ENCODE data around the gene CDC42SE2. TPM values are rescaled to one million over a fixed set of nuclear protein-coding genes. Genes with fewer than 3 reads are reported as not detected.

Gene CDC42SE2
- total RNA-seq, 1 experiment from 2014 or later, result 22.5 TPM

- ChIA-PET POLR2A (interaction anchor here (0.6 kb wide), 1 partner anchor 79 kb away, joined by 6 read pairs; no protein-coding TSS in a partner anchor), CTCF (no interaction called here)
- no peaks in the 10 kb centered on the region for H3K4me1 Mint-ChIP-seq
- ATAC-seq, result no peak
- no peak overlapping the region for H3K4me3 Mint-ChIP-seq
- TF ChIP-seq NFYB (CRISPR knock-in tag; conservative IDR thresholded peaks at IDR 0.05; ENCODE audit: low read depth) (no peak), AR (CRISPR knock-in tag; IDR thresholded peaks at IDR 0.05) (no peak), PRDM15 (CRISPR knock-in tag; IDR thresholded peaks at IDR 0.05) (no peak), ZNF281 (CRISPR knock-in tag; IDR thresholded peaks at IDR 0.05) (no peak), ATF2 (CRISPR knock-in tag; IDR thresholded peaks at IDR 0.05; ENCODE audit: borderline replicate concordance, low read depth) (no peak), NR1H2 (CRISPR knock-in tag; IDR thresholded peaks at IDR 0.05) (no peak), MXD4 (CRISPR knock-in tag; IDR thresholded peaks at IDR 0.05; ENCODE audit: borderline replicate concordance) (no peak), TCF7 (CRISPR knock-in tag; IDR thresholded peaks at IDR 0.05; ENCODE audit: low read depth) (no peak), TP53 (CRISPR knock-in tag; IDR thresholded peaks at IDR 0.05) (no peak), CREB1 (CRISPR knock-in tag; IDR thresholded peaks at IDR 0.05) (no peak), ARID4B (CRISPR knock-in tag; IDR thresholded peaks at IDR 0.05; ENCODE audit: borderline replicate concordance) (no peak), OVOL2 (CRISPR knock-in tag; IDR thresholded peaks at IDR 0.05; ENCODE audit: borderline replicate concordance) (no peak)
- no peak overlapping the region for H3K27ac Mint-ChIP-seq
- no peak for DNase-seq (ENCODE audit: low spot score)
- H3K27me3 Mint-ChIP-seq (ENCODE audit: low read depth), result no peaks in the 10 kb centered on the region
- H3K36me3 Mint-ChIP-seq, result peaks cover 3% of the 10 kb centered on the region; the same call in 1 of the 2 replicates
- peaks cover 13% of the 10 kb centered on the region; the same call in 1 of the 2 replicates for H3K9me3 Mint-ChIP-seq
Observed at GRCh38 chr5:131246504-131246903, 17.3 kb upstream of the CDC42SE2 start.
